SK-N-SH treated with all-trans-retinoic acid at 6 μM for 48 hours (cell line): Measurements from ENCODE around the gene CD164.

Source experiments
- ARNTL ChIP-seq: fragments of 450-650 bp; formaldehyde crosslinking; IDR thresholded peaks from 2 replicates; pipeline ENCODE4 v1.5.0; 2020; ENCODE audit warnings: low read depth, mild to moderate bottlenecking, moderate library complexity, borderline replicate concordance
- RARB ChIP-seq: fragments of 250-450 bp; sonication (Bioruptor Pico); IDR thresholded peaks from 2 replicates; pipeline ENCODE4 v1.8.0; 2021; ENCODE audit warnings: mild to moderate bottlenecking, moderate library complexity
- TF ChIP-seq, protein P1 (sequence below): fragments of 250-450 bp; sonication (Bioruptor Pico); IDR thresholded peaks from 2 replicates; pipeline ENCODE4 v1.8.0; 2021; ENCODE audit warnings: low read depth, mild to moderate bottlenecking, moderate library complexity, borderline replicate concordance

DNA sequence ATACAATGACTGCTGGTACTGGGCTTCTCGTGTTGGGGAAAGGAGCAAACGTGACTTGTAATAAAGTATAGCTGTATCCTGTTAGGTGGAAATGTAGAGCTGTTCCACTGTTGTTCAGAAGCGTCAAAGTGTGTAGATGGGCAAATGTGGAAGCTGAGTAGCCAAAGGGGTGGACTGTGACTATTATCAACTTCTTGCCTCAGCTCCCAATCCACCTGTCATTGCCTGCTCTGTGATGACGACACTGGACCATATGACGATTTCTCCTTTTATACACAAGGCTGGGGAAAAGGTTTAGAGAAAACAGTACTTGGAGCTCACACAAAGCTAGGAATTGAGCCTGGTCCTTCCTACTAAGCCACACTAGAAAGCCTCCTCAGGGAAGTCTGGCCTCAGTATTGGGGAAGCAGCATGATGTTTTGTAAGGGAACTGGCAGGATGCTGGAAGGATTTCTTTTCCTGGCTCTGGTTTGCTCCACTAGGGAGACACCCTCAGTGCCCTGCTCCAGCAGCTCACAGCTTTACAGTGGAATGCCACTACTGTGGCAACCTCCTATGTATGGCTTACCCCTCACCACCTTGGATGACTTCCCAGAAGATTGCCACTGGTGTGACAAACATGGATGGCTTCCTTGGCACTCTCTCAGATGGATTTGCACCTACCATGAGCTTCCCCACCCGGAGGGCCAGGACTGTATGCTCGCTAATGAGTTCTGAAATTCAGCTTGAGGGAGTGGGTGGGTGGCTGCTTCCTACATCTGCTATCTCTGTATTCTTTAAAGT, 20.0 kb downstream of the CD164 start:
- TF ChIP-seq RARB (CRISPR knock-in tag) (no peak), ARNTL (no peak)
- TF ChIP-seq, protein P1, sequence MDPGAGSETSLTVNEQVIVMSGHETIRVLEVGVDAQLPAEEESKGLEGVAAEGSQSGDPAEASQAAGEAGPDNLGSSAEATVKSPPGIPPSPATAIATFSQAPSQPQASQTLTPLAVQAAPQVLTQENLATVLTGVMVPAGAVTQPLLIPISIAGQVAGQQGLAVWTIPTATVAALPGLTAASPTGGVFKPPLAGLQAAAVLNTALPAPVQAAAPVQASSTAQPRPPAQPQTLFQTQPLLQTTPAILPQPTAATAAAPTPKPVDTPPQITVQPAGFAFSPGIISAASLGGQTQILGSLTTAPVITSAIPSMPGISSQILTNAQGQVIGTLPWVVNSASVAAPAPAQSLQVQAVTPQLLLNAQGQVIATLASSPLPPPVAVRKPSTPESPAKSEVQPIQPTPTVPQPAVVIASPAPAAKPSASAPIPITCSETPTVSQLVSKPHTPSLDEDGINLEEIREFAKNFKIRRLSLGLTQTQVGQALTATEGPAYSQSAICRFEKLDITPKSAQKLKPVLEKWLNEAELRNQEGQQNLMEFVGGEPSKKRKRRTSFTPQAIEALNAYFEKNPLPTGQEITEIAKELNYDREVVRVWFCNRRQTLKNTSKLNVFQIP, result no peak
